HG03025 (cell line): Measurements from ENCODE around the gene PRR5L.

Source experiments
- ATAC-seq: cut with Tn5 transposase; IDR thresholded peaks from one replicate; pipeline ENCODE4 v1.9.1; 2021; ENCODE audit warnings: mild to moderate bottlenecking, moderate library complexity; ENCODE audit not compliant: unreplicated experiment, low FRiP score

Gene PRR5L

GRCh38 chr11:36354221-36355003, 58.3 kb downstream of the PRR5L start:
- peak; percentile 70 for ATAC-seq

- ATAC-seq: peak; percentile 75
Observed at GRCh38 chr11:36356201-36356600, 60.1 kb downstream of the PRR5L start.

- no peak for ATAC-seq
Observed at GRCh38 chr11:36357831-36358230, 61.7 kb downstream of the PRR5L start.

- no peak for ATAC-seq
Observed at GRCh38 chr11:36358436-36358835, 62.3 kb downstream of the PRR5L start.

- no peak for ATAC-seq
Observed at GRCh38 chr11:36360318-36360717, 64.2 kb downstream of the PRR5L start.

GRCh38 chr11:36360826-36361415, 64.8 kb downstream of the PRR5L start:
- ATAC-seq: no peak

GRCh38 chr11:36361472-36361871, 65.4 kb downstream of the PRR5L start:
- no peak for ATAC-seq

GRCh38 chr11:36361901-36362391, 65.9 kb downstream of the PRR5L start:
- no peak for ATAC-seq

GRCh38 chr11:36362902-36363301, 66.8 kb downstream of the PRR5L start:
- ATAC-seq: no peak

- ATAC-seq: no peak
Observed at GRCh38 chr11:36363361-36364268, 67.5 kb downstream of the PRR5L start.

GRCh38 chr11:36364551-36365325, 68.7 kb downstream of the PRR5L start:
- ATAC-seq: no peak

GRCh38 chr11:36365907-36366306, 69.8 kb downstream of the PRR5L start:
- no peak for ATAC-seq

GRCh38 chr11:36367806-36368680, 72.0 kb downstream of the PRR5L start:
- no peak for ATAC-seq

GRCh38 chr11:36371181-36371580, 75.1 kb downstream of the PRR5L start:
- ATAC-seq: no peak

- ATAC-seq: no peak
Observed at GRCh38 chr11:36371590-36371989, 75.5 kb downstream of the PRR5L start.

- ATAC-seq: no peak
Observed at GRCh38 chr11:36372101-36372771, 76.1 kb downstream of the PRR5L start.

GRCh38 chr11:36373016-36374010, 77.2 kb downstream of the PRR5L start:
- ATAC-seq: no peak

- no peak for ATAC-seq
Observed at GRCh38 chr11:36374726-36375125, 78.6 kb downstream of the PRR5L start.
